ENCODE results near the gene ARSG.
"Not testable (repeated sequence)": the region's sequence is repeated elsewhere in the genome, so short reads cannot be mapped to it uniquely, and the experiment has no call there.

DNA sequence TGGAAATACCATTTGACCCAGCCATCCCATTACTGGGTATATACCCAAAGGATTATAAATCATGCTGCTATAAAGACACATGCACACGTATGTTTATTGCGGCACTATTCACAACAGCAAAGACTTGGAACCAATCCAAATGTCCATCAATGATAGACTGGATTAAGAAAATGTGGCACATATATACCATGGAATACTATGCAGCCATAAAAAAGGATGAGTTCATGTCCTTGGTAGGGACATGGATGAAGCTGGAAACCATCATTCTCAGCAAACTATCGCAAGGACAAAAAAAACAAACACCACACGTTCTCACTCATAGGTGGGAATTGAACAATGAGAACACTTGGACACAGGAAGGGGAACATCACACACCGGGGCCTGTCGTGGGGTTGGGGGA is 9.3 kb upstream of the ARSG start:
- TF ChIP-seq, protein P1, sequence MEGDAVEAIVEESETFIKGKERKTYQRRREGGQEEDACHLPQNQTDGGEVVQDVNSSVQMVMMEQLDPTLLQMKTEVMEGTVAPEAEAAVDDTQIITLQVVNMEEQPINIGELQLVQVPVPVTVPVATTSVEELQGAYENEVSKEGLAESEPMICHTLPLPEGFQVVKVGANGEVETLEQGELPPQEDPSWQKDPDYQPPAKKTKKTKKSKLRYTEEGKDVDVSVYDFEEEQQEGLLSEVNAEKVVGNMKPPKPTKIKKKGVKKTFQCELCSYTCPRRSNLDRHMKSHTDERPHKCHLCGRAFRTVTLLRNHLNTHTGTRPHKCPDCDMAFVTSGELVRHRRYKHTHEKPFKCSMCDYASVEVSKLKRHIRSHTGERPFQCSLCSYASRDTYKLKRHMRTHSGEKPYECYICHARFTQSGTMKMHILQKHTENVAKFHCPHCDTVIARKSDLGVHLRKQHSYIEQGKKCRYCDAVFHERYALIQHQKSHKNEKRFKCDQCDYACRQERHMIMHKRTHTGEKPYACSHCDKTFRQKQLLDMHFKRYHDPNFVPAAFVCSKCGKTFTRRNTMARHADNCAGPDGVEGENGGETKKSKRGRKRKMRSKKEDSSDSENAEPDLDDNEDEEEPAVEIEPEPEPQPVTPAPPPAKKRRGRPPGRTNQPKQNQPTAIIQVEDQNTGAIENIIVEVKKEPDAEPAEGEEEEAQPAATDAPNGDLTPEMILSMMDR (IDR thresholded peaks at IDR 0.05): not testable (repeated sequence)
- not testable (repeated sequence) for TF ChIP-seq POLR2AphosphoS5 (IDR thresholded peaks at IDR 0.05)
